ENCODE data around the gene IL11RA.

DNA sequence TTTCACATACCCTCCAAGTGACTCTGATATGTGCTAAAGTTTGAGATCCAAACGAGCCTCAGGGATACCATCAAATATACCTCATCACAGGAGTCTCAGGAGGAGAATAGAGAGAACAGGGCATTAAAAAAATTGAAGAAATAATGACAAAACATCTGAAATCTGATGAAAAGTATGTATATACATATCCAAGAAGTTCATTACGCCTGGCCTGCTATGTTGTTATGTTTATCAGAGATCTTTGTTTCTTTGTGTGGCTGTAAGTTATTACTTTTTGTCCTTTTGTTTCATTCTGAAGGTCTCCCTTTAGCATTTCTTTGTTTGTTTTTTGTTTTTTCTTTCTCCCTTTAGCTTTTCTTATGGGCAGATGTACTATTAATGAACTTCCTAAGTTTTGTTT lies 41.6 kb downstream of the IL11RA start:
- TF ChIP-seq, protein P1, sequence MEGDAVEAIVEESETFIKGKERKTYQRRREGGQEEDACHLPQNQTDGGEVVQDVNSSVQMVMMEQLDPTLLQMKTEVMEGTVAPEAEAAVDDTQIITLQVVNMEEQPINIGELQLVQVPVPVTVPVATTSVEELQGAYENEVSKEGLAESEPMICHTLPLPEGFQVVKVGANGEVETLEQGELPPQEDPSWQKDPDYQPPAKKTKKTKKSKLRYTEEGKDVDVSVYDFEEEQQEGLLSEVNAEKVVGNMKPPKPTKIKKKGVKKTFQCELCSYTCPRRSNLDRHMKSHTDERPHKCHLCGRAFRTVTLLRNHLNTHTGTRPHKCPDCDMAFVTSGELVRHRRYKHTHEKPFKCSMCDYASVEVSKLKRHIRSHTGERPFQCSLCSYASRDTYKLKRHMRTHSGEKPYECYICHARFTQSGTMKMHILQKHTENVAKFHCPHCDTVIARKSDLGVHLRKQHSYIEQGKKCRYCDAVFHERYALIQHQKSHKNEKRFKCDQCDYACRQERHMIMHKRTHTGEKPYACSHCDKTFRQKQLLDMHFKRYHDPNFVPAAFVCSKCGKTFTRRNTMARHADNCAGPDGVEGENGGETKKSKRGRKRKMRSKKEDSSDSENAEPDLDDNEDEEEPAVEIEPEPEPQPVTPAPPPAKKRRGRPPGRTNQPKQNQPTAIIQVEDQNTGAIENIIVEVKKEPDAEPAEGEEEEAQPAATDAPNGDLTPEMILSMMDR (conservative IDR thresholded peaks at IDR 0.05) = no peak
- no peak for TF ChIP-seq ZFX (IDR thresholded peaks at IDR 0.05)
